Vagina (tissue), 2 donors: Measurements from ENCODE around the gene CLASRP.
"Not testable (repeated sequence)": the region's sequence is repeated elsewhere in the genome, so short reads cannot be mapped to it uniquely, and the experiment has no call there.

Source experiments
- POLR2A ChIP-seq, 2 donors: fragments of 450-650 bp; IDR thresholded peaks; one replicate each; pipeline ENCODE4 v1.6.1; 2017; ENCODE audit warnings: antibody characterized with exemption in 2 of 2, mild to moderate bottlenecking in 2 of 2, moderate library complexity in 2 of 2
- POLR2AphosphoS5 ChIP-seq, 2 donors: sonication (generic); formaldehyde crosslinking; IDR thresholded peaks; one replicate each; pipeline ENCODE4 v1.9.0; 2017; ENCODE audit warnings: antibody characterized with exemption in 2 of 2, mild to moderate bottlenecking in 2 of 2, low read depth in 1 of 2; ENCODE audit not compliant: insufficient read depth in 1 of 2
- TF ChIP-seq, protein P1 (sequence below), 3 experiments: fragments of 450-650 bp in 2 of 3; fragments of 200-600 bp in 1 of 3; sonication (generic) in 1 of 3; IDR thresholded peaks; one replicate each; pipeline ENCODE4 v1.5.1; 2017 to 2019; ENCODE audit warnings: antibody characterized with exemption in 3 of 3, mild to moderate bottlenecking in 2 of 3, moderate library complexity in 2 of 3

DNA sequence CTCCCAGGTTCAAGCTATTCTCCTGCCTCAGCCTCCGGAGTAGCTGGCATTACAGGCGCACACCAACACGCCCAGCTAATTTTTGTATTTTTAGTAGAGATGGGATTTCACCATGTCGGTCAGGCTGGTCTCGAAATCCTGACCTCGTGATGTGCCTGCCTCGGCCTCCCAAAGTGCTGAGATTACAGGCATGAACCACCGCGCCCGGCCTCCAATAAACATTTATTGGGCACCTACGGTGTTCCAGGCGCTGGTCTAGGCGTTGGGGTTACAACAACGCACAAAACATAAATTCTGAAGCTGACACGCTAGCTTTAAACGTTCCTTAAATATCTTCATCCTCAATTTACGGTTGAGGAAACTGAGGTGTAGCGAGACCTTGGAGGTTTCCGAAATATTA lies 38.2 kb upstream of the CLASRP start:
- TF ChIP-seq, protein P1, sequence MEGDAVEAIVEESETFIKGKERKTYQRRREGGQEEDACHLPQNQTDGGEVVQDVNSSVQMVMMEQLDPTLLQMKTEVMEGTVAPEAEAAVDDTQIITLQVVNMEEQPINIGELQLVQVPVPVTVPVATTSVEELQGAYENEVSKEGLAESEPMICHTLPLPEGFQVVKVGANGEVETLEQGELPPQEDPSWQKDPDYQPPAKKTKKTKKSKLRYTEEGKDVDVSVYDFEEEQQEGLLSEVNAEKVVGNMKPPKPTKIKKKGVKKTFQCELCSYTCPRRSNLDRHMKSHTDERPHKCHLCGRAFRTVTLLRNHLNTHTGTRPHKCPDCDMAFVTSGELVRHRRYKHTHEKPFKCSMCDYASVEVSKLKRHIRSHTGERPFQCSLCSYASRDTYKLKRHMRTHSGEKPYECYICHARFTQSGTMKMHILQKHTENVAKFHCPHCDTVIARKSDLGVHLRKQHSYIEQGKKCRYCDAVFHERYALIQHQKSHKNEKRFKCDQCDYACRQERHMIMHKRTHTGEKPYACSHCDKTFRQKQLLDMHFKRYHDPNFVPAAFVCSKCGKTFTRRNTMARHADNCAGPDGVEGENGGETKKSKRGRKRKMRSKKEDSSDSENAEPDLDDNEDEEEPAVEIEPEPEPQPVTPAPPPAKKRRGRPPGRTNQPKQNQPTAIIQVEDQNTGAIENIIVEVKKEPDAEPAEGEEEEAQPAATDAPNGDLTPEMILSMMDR (IDR thresholded peaks at IDR 0.05), result not testable (repeated sequence)
- TF ChIP-seq POLR2A (IDR thresholded peaks at IDR 0.05), result not testable (repeated sequence)
- peak in 1 of 2 donors; percentile 15 for TF ChIP-seq POLR2AphosphoS5 (IDR thresholded peaks at IDR 0.05; ENCODE audit: insufficient read depth in 1 of 2, low read depth in 1 of 2)
